ENCODE measurements around the gene PARD3. TPM values are rescaled to one million over a fixed set of nuclear protein-coding genes. Genes with fewer than 3 reads are reported as not detected.
"Not testable (repeated sequence)": the region's sequence is repeated elsewhere in the genome, so short reads cannot be mapped to it uniquely, and the experiment has no call there.

Gene PARD3
- total RNA-seq, 1 donor from 2014 or later = 58.7 TPM

GRCh38 chr10:34358729-34359434, 456.2 kb downstream of the PARD3 start:
- Histone ChIP-seq H3K4me3 (no peak overlapping the region), H3K4me1 (no peaks in the 10 kb centered on the region), H4K20me1 (ENCODE audit: low read depth) (no peaks in the 10 kb centered on the region), H2AFZ (replicated peaks) (no peak overlapping the region), H3K9me3 (ENCODE audit: low read depth) (no peaks in the 10 kb centered on the region), H3K27ac (no peak overlapping the region), H3K4me2 (no peak overlapping the region), H3F3A (ENCODE audit: low read depth) (no peaks in the 10 kb centered on the region), H3K27me3 (no peaks in the 10 kb centered on the region), H3K9ac (no peak overlapping the region), H3K79me2 (ENCODE audit: low read depth) (no peaks in the 10 kb centered on the region), H3K36me3 (peaks cover 5% of the 10 kb centered on the region)
- Mint-ChIP-seq H3K4me3 (no peak overlapping the region), H3K4me1 (peaks cover 24% of the 10 kb centered on the region), H3K27ac (peak overlapping the region; percentile 72), H3K27me3 (ENCODE audit: insufficient read depth, low read depth) (peaks cover 3% of the 10 kb centered on the region), H3K36me3 (peaks cover 46% of the 10 kb centered on the region), H3K9me3 (peaks cover 2% of the 10 kb centered on the region)
- no peak for DNase-seq (ENCODE audit: low spot score)
- TF ChIP-seq EZH2phosphoT487 (IDR thresholded peaks at IDR 0.05) = no peak
- no peak for TF ChIP-seq CTCF (IDR thresholded peaks at IDR 0.05)
- TF ChIP-seq EZH2 (IDR thresholded peaks at IDR 0.05) = no peak

GRCh38 chr10:34356463-34356862, 458.6 kb downstream of the PARD3 start:
- Mint-ChIP-seq H3K27me3 (ENCODE audit: insufficient read depth, low read depth) (peaks cover 3% of the 10 kb centered on the region), H3K4me3 (no peak overlapping the region), H3K36me3 (peaks cover 51% of the 10 kb centered on the region), H3K9me3 (peaks cover 9% of the 10 kb centered on the region), H3K4me1 (peaks cover 24% of the 10 kb centered on the region), H3K27ac (no peak overlapping the region)
- no peaks in the 10 kb centered on the region for H4K20me1 ChIP-seq (ENCODE audit: low read depth)
- H3K4me2 ChIP-seq = no peak overlapping the region
- H3F3A ChIP-seq (ENCODE audit: low read depth) = no peaks in the 10 kb centered on the region
- no peaks in the 10 kb centered on the region for H3K79me2 ChIP-seq (ENCODE audit: low read depth)
- peaks cover 5% of the 10 kb centered on the region for H3K36me3 ChIP-seq
- no peak overlapping the region for H3K4me3 ChIP-seq
- TF ChIP-seq EZH2 (IDR thresholded peaks at IDR 0.05) (no peak), CTCF (IDR thresholded peaks at IDR 0.05) (no peak), EZH2phosphoT487 (IDR thresholded peaks at IDR 0.05) (no peak)
- no peaks in the 10 kb centered on the region for H3K27me3 ChIP-seq
- no peak overlapping the region for H2AFZ ChIP-seq (replicated peaks)
- H3K27ac ChIP-seq = no peak overlapping the region
- no peaks in the 10 kb centered on the region for H3K9me3 ChIP-seq (ENCODE audit: low read depth)
- DNase-seq (ENCODE audit: low spot score) = no peak
- H3K4me1 ChIP-seq = no peaks in the 10 kb centered on the region
- H3K9ac ChIP-seq = no peak overlapping the region

- Mint-ChIP-seq H3K9me3 (peaks cover 12% of the 10 kb centered on the region), H3K36me3 (peaks cover 55% of the 10 kb centered on the region)
- H3K36me3 ChIP-seq; H3F3A ChIP-seq (ENCODE audit: low read depth); H3K4me3 ChIP-seq; H3K9ac ChIP-seq; H3K27ac Mint-ChIP-seq; H3K27me3 ChIP-seq; H3K4me3 Mint-ChIP-seq; H3K4me1 Mint-ChIP-seq; H3K9me3 ChIP-seq (ENCODE audit: low read depth); H3K27ac ChIP-seq; H3K4me1 ChIP-seq; DNase-seq (ENCODE audit: low spot score); H2AFZ ChIP-seq (replicated peaks); H3K27me3 Mint-ChIP-seq (ENCODE audit: insufficient read depth, low read depth); H3K4me2 ChIP-seq; H4K20me1 ChIP-seq (ENCODE audit: low read depth); H3K79me2 ChIP-seq (ENCODE audit: low read depth): not testable (repeated sequence)
Observed at GRCh38 chr10:34353530-34353929, 461.6 kb downstream of the PARD3 start.

- peaks cover 56% of the 10 kb centered on the region for H3K36me3 Mint-ChIP-seq
- H3K27me3 ChIP-seq, H3K27ac Mint-ChIP-seq: not testable (repeated sequence)
Observed at GRCh38 chr10:34352599-34353204, 462.4 kb downstream of the PARD3 start.

More at GRCh38 chr10:34352599-34353204, 462.4 kb downstream of the PARD3 start:
- not testable (repeated sequence) for H3K27me3 Mint-ChIP-seq (ENCODE audit: insufficient read depth, low read depth); H3F3A ChIP-seq (ENCODE audit: low read depth); H3K4me1 Mint-ChIP-seq; H3K4me1 ChIP-seq; H3K4me3 Mint-ChIP-seq; DNase-seq (ENCODE audit: low spot score); H2AFZ ChIP-seq (replicated peaks); H3K9me3 ChIP-seq (ENCODE audit: low read depth); H3K79me2 ChIP-seq (ENCODE audit: low read depth); H3K9ac ChIP-seq; H3K27ac ChIP-seq; H3K4me2 ChIP-seq; H4K20me1 ChIP-seq (ENCODE audit: low read depth); H3K4me3 ChIP-seq; H3K36me3 ChIP-seq
- peaks cover 13% of the 10 kb centered on the region for H3K9me3 Mint-ChIP-seq

Data from neural progenitor cell (in vitro differentiated cells).